K562 (cell line): ENCODE measurements around the gene RAB17. TPM values are rescaled to one million over a fixed set of nuclear protein-coding genes. Genes with fewer than 3 reads are reported as not detected.

Experiments
- ATAC-seq: fragments of 200-7000 bp; cut with Tn5 transposase; 3 replicates; pipeline ENCODE4 v1.9.1; 2020; ENCODE audit warnings: moderate library complexity
- BruUV-seq: library from RNA; stranded (reverse); fragments of 400-500 nt; replicated peaks from 2 replicates; lab custom pipeline; 2021; lab: Mats Ljungman, UMichigan
- CTCF ChIA-PET: fragments of 300-600 bp; formaldehyde crosslinking; extraction: SDS; loops from one replicate; lab custom pipeline; 2021; ENCODE audit warnings: low intra/inter-chr PET ratio; lab: Yijun Ruan, JAX
- POLR2A ChIA-PET: fragments of 300-600, 350-650 bp; sonication (Branson Sonifier 250); formaldehyde crosslinking; extraction: SDS; loops from one replicate; lab custom pipeline; 2021; ENCODE audit warnings: antibody characterized with exemption, inconsistent platforms; lab: Yijun Ruan, JAX
- DNase-seq, 4 experiments: peaks; one replicate each; pipeline versions ENCODE4 v3.0.0 to v3.0.0-alpha.2; 2011 to 2018; ENCODE audit warnings: low spot score in 3 of 4, mixed read lengths in 3 of 4; ENCODE audit errors: extremely low read depth in 1 of 4
- FAIRE-seq: peaks from 2 replicates; lab custom pipeline; 2011; peaks lifted over from hg19 to GRCh38; lab: Jason Lieb, UNC
- H2AFZ ChIP-seq: 2 replicates; pipeline ENCODE4 v1.6.0; 2011; ENCODE audit warnings: low read depth, low read length, control low read depth, inconsistent platforms
- H3K27ac ChIP-seq: fragments of 200-600 bp; 3 replicates; pipeline ENCODE4 v1.8.0; 2011; ENCODE audit warnings: low read depth, mild to moderate bottlenecking, control low read depth, inconsistent platforms, low read length, moderate library complexity, mixed read lengths; ENCODE audit errors: extremely low read depth
- H3K27me3 ChIP-seq, 2 experiments: fragments of 300-600 bp in 1 of 2; 2 replicates in 1 of 2; 3 replicates in 1 of 2; pipeline versions ENCODE4 v1.6.0 to v1.8.0; 2011; ENCODE audit warnings: inconsistent platforms in 2 of 2, low read length in 2 of 2, mild to moderate bottlenecking in 1 of 2, mixed read lengths in 1 of 2, moderate library complexity in 1 of 2; ENCODE audit not compliant: control insufficient read depth in 2 of 2, insufficient read depth in 2 of 2
- H3K36me3 ChIP-seq: fragments of 300-600 bp; 3 replicates; pipeline ENCODE4 v1.8.0; 2011; ENCODE audit warnings: mild to moderate bottlenecking, low read length, inconsistent platforms; ENCODE audit not compliant: control insufficient read depth, insufficient read depth
- H3K4me1 ChIP-seq, 2 experiments: fragments of 200-600 bp in 1 of 2; replicated peaks in 1 of 2; 2 replicates in 1 of 2; 3 replicates in 1 of 2; pipeline versions ENCODE4 v1.5.1 to v1.8.0; 2011; ENCODE audit warnings: inconsistent platforms in 2 of 2, low read length in 2 of 2, mild to moderate bottlenecking in 1 of 2, mixed read lengths in 1 of 2, moderate library complexity in 1 of 2; ENCODE audit not compliant: control insufficient read depth in 2 of 2, insufficient read depth in 2 of 2
- H3K4me2 ChIP-seq: 2 replicates; pipeline ENCODE4 v1.6.1; 2011; ENCODE audit warnings: low read length, control low read depth, inconsistent platforms, mixed read lengths; ENCODE audit not compliant: insufficient read depth
- H3K4me3 ChIP-seq: fragments of 200-600 bp; sonication (generic), shearing (Covaris generic); 2 replicates; pipeline ENCODE4 v1.5.1; 2016; ENCODE audit warnings: control low read depth, inconsistent platforms
- H3K79me2 ChIP-seq: fragments of 200-600 bp; 3 replicates; pipeline ENCODE4 v1.8.0; 2011; ENCODE audit warnings: low read length, inconsistent platforms; ENCODE audit not compliant: control insufficient read depth, insufficient read depth
- H3K9ac ChIP-seq, 2 experiments: 2 replicates each; pipeline versions ENCODE4 v1.6.0 to v1.6.1; 2011; ENCODE audit warnings: low read depth in 2 of 2, low read length in 2 of 2, control low read depth in 1 of 2, inconsistent platforms in 1 of 2, mild to moderate bottlenecking in 1 of 2, mixed read lengths in 1 of 2; ENCODE audit not compliant: insufficient read depth in 1 of 2
- H3K9me1 ChIP-seq: one replicate; pipeline ENCODE4 v1.6.0; 2011; ENCODE audit warnings: inconsistent platforms, mild to moderate bottlenecking, low read length, moderate library complexity; ENCODE audit not compliant: control insufficient read depth, insufficient read depth
- H3K9me3 ChIP-seq: replicated peaks from 2 replicates; pipeline ENCODE4 v1.5.1; 2011; ENCODE audit warnings: low read depth, low read length, inconsistent platforms; ENCODE audit not compliant: control insufficient read depth, insufficient read depth
- H4K20me1 ChIP-seq: replicated peaks from 2 replicates; pipeline ENCODE4 v1.6.1; 2011; ENCODE audit warnings: low read length, inconsistent platforms, mixed read lengths; ENCODE audit not compliant: control insufficient read depth, insufficient read depth
- BRD9 ChIP-seq: fragments of 450-650 bp; IDR thresholded peaks from 2 replicates; pipeline ENCODE4 v1.6.1; 2018; ENCODE audit warnings: low read depth; ENCODE audit not compliant: partially characterized antibody
- CBX1 ChIP-seq: sonication (generic); IDR thresholded peaks from 2 replicates; pipeline ENCODE4 v1.6.1; 2016; ENCODE audit warnings: antibody characterized with exemption, low read depth, mild to moderate bottlenecking
- CBX2 ChIP-seq: fragments of 200-600 bp; sonication (generic); IDR thresholded peaks from one replicate; pipeline ENCODE4 v1.6.1; 2012; ENCODE audit warnings: mild to moderate bottlenecking, low read length, inconsistent platforms; ENCODE audit not compliant: insufficient read depth, poor library complexity, severe bottlenecking
- ELF2 ChIP-seq: fragments of 250-450 bp; sonication (Bioruptor Pico); IDR thresholded peaks from 2 replicates; pipeline ENCODE4 v1.5.0; 2021; ENCODE audit warnings: mild to moderate bottlenecking
- FOXO4 ChIP-seq: fragments of 450-650 bp; formaldehyde crosslinking; IDR thresholded peaks from 2 replicates; pipeline ENCODE4 v1.4.0; 2020; ENCODE audit warnings: mild to moderate bottlenecking, moderate library complexity
- HES1 ChIP-seq: fragments of 450-650 bp; IDR thresholded peaks from 2 replicates; pipeline ENCODE4 v1.6.1; 2016; ENCODE audit warnings: low read depth, mild to moderate bottlenecking, moderate library complexity
- HLTF ChIP-seq: fragments of 450-650 bp; IDR thresholded peaks from 2 replicates; pipeline ENCODE4 v1.6.1; 2016
- JUN ChIP-seq, 2 experiments: sonication (generic) in 1 of 2; formaldehyde crosslinking in 1 of 2; IDR thresholded peaks; 2 replicates each; pipeline versions ENCODE4 v1.6.1 to v1.8.0; 2012 to 2022; ENCODE audit warnings: borderline replicate concordance in 2 of 2, mild to moderate bottlenecking in 2 of 2, improper control_type of control experiment in 1 of 2, low read depth in 1 of 2, low read length in 1 of 2, missing genetic modification reagents in 1 of 2
- MAZ ChIP-seq, 2 experiments: fragments of 450-650 bp in 1 of 2; sonication (generic) in 1 of 2; formaldehyde crosslinking; IDR thresholded peaks in 1 of 2; conservative IDR thresholded peaks in 1 of 2; 2 replicates each; pipeline versions ENCODE4 v1.4.0 to v1.5.0; 2020; ENCODE audit warnings: mild to moderate bottlenecking in 1 of 2, missing genetic modification reagents in 1 of 2
- MED1 ChIP-seq: sonication (generic); formaldehyde crosslinking; IDR thresholded peaks from 2 replicates; pipeline ENCODE4 v1.8.1; 2023; ENCODE audit warnings: missing genetic modification reagents, borderline replicate concordance
- PHB2 ChIP-seq: fragments of 450-650 bp; IDR thresholded peaks from 2 replicates; pipeline ENCODE4 v1.6.1; 2017; ENCODE audit warnings: low read depth
- POLR2H ChIP-seq: IDR thresholded peaks from 2 replicates; pipeline ENCODE4 v1.6.1; 2016; ENCODE audit warnings: missing genetic modification characterization, low read depth, mild to moderate bottlenecking, control low read depth, missing compliant biosample characterization, moderate library complexity
- TAL1 ChIP-seq: fragments of 450-650 bp; IDR thresholded peaks from 2 replicates; pipeline ENCODE4 v1.6.1; 2016; ENCODE audit warnings: mild to moderate bottlenecking
- TSC22D4 ChIP-seq: fragments of 450-650 bp; IDR thresholded peaks from 2 replicates; pipeline ENCODE4 v1.6.1; 2016; ENCODE audit warnings: missing genetic modification characterization, missing biosample characterization, control low read depth
- YBX1 ChIP-seq: fragments of 450-650 bp; IDR thresholded peaks from 2 replicates; pipeline ENCODE4 v1.7.1; 2016; ENCODE audit warnings: mild to moderate bottlenecking
- ZEB2 ChIP-seq: fragments of 450-650 bp; IDR thresholded peaks from 2 replicates; pipeline ENCODE4 v1.6.1; 2016
- ZFP1 ChIP-seq: fragments of 450-650 bp; formaldehyde crosslinking; IDR thresholded peaks from 2 replicates; pipeline ENCODE4 v1.4.0; 2020; ENCODE audit warnings: mild to moderate bottlenecking, mixed read lengths
- ZNF134 ChIP-seq: fragments of 250-450 bp; sonication (Bioruptor Pico); conservative IDR thresholded peaks from 2 replicates; pipeline ENCODE4 v1.4.0; 2020
- ZNF316 ChIP-seq: fragments of 450-650 bp; IDR thresholded peaks from 2 replicates; pipeline ENCODE4 v1.6.1; 2016
- ZNF76 ChIP-seq: fragments of 250-450 bp; sonication (Bioruptor Pico); IDR thresholded peaks from 2 replicates; pipeline ENCODE4 v1.4.0; 2020; ENCODE audit warnings: mild to moderate bottlenecking, moderate library complexity, borderline replicate concordance
- WGBS: fragments of 100-300 bp; shearing (Covaris generic); methylation state at CpG from one replicate; pipeline ENCODE4 v1.1.6; 2016; ENCODE audit warnings: low coverage, mixed read lengths; ENCODE audit not compliant: insufficient coverage; ENCODE audit errors: missing lambda C conversion rate; 5-methylcytosine and 5-hydroxymethylcytosine counted together
- in situ Hi-C: fragments of 300-500 bp; cut with MboI; formaldehyde crosslinking; loops from 4 replicates; pipeline ENCODE4 v1.15.0; 2018; ENCODE audit warnings: inconsistent platforms, mixed read lengths
- intact Hi-C: fragments of 100-400 bp; cut with micrococcal nuclease; formaldehyde crosslinking; loops from 2 replicates; pipeline ENCODE4 v1.14.2; 2022
- polyA plus RNA-seq, 8 experiments: library from polyadenylated mRNA; depleted of rRNA in 4 of 8; stranded (reverse) in 5 of 8; unstranded in 3 of 8; fragments of >200 nt; fragmentation: Nextera tagmentation in 2 of 8; fragmentation: Illumina TruSeq in 1 of 8; extraction: Ambion mirVana in 2 of 8; extraction: Trizol in 1 of 8; gene quantifications; 2 replicates each; pipeline versions ENCODE4 v1.2.1 to v1.2.3, GENCODE V29; 2011 to 2014; ENCODE audit warnings: inconsistent platforms in 1 of 8, missing spikeins in 1 of 8
- total RNA-seq, 7 experiments: library from RNA; depleted of rRNA in 6 of 7; stranded (reverse); fragments of >200 nt in 6 of 7; fragmentation: Illumina TruSeq in 2 of 7; extraction: Trizol in 2 of 7; gene quantifications; 2 replicates each; pipeline versions ENCODE4 v1.2.1 to v1.2.3, GENCODE V29; 2011 to 2021; ENCODE audit warnings: low replicate concordance in 1 of 7

Gene RAB17
- total and polyA plus RNA-seq, 9 of the 15 experiments (the other 6 are each of a cell fraction or from before 2014, with no cell fraction given), result 0.13 TPM; not detected in 8

- no peak for TF ChIP-seq TAL1
- no peak for TF ChIP-seq POLR2H (tag)
- TF ChIP-seq CBX1, result no peak
- TF ChIP-seq ZFP1 (CRISPR knock-in tag), result no peak
Measured at GRCh38 chr2:237541243-237541642, 49.3 kb downstream of the RAB17 start (continued).

- Histone ChIP-seq H2AFZ (no peak overlapping the region), H3K27ac (no peak overlapping the region), H3K36me3 (no peaks in the 10 kb centered on the region), H3K4me2 (no peak overlapping the region), H3K9ac (no peak overlapping the region), H3K4me1 (no peaks in the 10 kb centered on the region; a peak in 1 of 5 replicates), H3K27me3 (peaks cover 6 to 46% of the 10 kb centered on the region in 2 experiments; a peak in 3 of 5 replicates), H3K79me2 (no peaks in the 10 kb centered on the region), H3K9me3 (no peaks in the 10 kb centered on the region), H3K4me3 (no peak overlapping the region), H3K9me1 (no peaks in the 10 kb centered on the region), H4K20me1 (no peaks in the 10 kb centered on the region)
- DNase-seq, result peak in 1 of 4 experiments; percentile 7
- CTCF ChIA-PET, result no interaction called here
- WGBS, result 7% methylated on average over 5 of the region's 6 CpGs
- POLR2A ChIA-PET, result interaction anchor here (0.5 to 0.7 kb wide), 2 partner anchors 85 to 170 kb away, joined by 3 read pairs; no protein-coding TSS in a partner anchor
- intact Hi-C loops (no loop called here), in situ Hi-C loops (no loop called here)
- no TSS peak for BruUV-seq
- no peak for FAIRE-seq
- TF ChIP-seq ZNF134 (no peak), HLTF (no peak), ZNF76 (CRISPR knock-in tag) (no peak), JUN (IDR thresholded peaks at IDR 0.05; ENCODE audit: borderline replicate concordance, low read depth, low read length) (no peak), JUN (CRISPR knock-in tag; IDR thresholded peaks at IDR 0.05; ENCODE audit: borderline replicate concordance) (no peak), ZEB2 (no peak), PHB2 (no peak), HES1 (no peak), TSC22D4 (tag) (no peak), ZNF316 (no peak), BRD9 (no peak), FOXO4 (CRISPR knock-in tag) (no peak), CBX2 (no peak), ELF2 (CRISPR knock-in tag) (no peak), YBX1 (no peak), MED1 (CRISPR knock-in tag) (no peak), MAZ (CRISPR knock-in tag; conservative IDR thresholded peaks at IDR 0.05 in 1 of 2, IDR thresholded peaks at IDR 0.05 in 1 of 2) (no peak)
- ATAC-seq, result peak; percentile 63
Measured at GRCh38 chr2:237540823-237541222, 49.7 kb downstream of the RAB17 start.
